ENCODE measurements around the gene DDX3X. TPM values are rescaled to one million over a fixed set of nuclear protein-coding genes. Genes with fewer than 3 reads are reported as not detected.

Gene DDX3X
- total and polyA plus RNA-seq, 2 of the 13 experiments (the other 11 are each of a cell fraction or from before 2014, with no cell fraction given) = 53.5 to 239 TPM

GRCh38 chrX:41412261-41413081 is 78.5 kb downstream of the DDX3X start:
- no peaks in the 10 kb centered on the region for H4K20me1 ChIP-seq (ENCODE audit: insufficient read depth, low read length)
- no peaks in the 10 kb centered on the region for H3K36me3 ChIP-seq (replicated peaks in 1 of 2; ENCODE audit: control insufficient read depth in 1 of 2, insufficient read depth in 2 of 2, low read length in 2 of 2)
- H3K9me3 ChIP-seq (ENCODE audit: low read length) = no peaks in the 10 kb centered on the region
- CTCF ChIA-PET (ENCODE audit: low intra/inter-chr PET ratio, low total read pairs) = no interaction called here
- H3K27ac ChIP-seq (ENCODE audit: extremely low read length, insufficient read depth, low read length) = peak overlapping the region; percentile 54
- no peaks in the 10 kb centered on the region for H3K27me3 ChIP-seq (ENCODE audit: control insufficient read depth in 1 of 2, insufficient read depth in 2 of 2, low read length in 2 of 2)
- peaks cover 11% of the 10 kb centered on the region for H3K4me1 ChIP-seq (ENCODE audit: insufficient read depth, low read length)
- in situ Hi-C loops (cut with HindIII; ENCODE audit: extremely low pct_ligation_motif_present, low pct_unique_long_range_greater_than_20kb) = no loop called here
- H3K4me2 ChIP-seq (ENCODE audit: low read depth, low read length) = peak overlapping the region; percentile 65
- intact Hi-C loops (cut with micrococcal nuclease; ENCODE audit: unreplicated experiment) = loop anchor here (1.0 kb wide), 1 partner anchor 61 kb away; no protein-coding TSS in a partner anchor
- no peaks in the 10 kb centered on the region for H3K79me2 ChIP-seq (ENCODE audit: insufficient read depth, low read length)
- DNase-seq (ENCODE audit: low spot score) = peak; percentile 39
- FAIRE-seq = peak; percentile 84
- peak overlapping the region in 1 of 3 experiments; percentile 16; a peak in 1 of 6 replicates for H3K4me3 ChIP-seq (replicated peaks in 1 of 3; ENCODE audit: insufficient read depth in 1 of 3, low read depth in 2 of 3, low read length in 3 of 3)
- POLR2A ChIA-PET = interaction anchor here (1.3 kb wide), 1 partner anchor 31 kb away, joined by 3 read pairs; no protein-coding TSS in a partner anchor
- ATAC-seq = peak; percentile 91
- 41% methylated on average over 7 of the region's 9 CpGs for WGBS (ENCODE audit: low lambda C conversion rate)
- BruUV-seq (replicated peaks) = no TSS peak
- no peak overlapping the region for H3K9ac ChIP-seq (ENCODE audit: insufficient read depth, low read depth, low read length)
- no peak overlapping the region for H2AFZ ChIP-seq (ENCODE audit: low read length)
- TF ChIP-seq HNF4A (CRISPR knock-in tag; IDR thresholded peaks at IDR 0.05) = peak; percentile 64
- no peak for TF ChIP-seq SRSF4 (IDR thresholded peaks at IDR 0.05; ENCODE audit: low read depth, low read length, poor library complexity, severe bottlenecking)
- no peak for TF ChIP-seq SOX6 (IDR thresholded peaks at IDR 0.05)
- TF ChIP-seq SOX6 (CRISPR knock-in tag; IDR thresholded peaks at IDR 0.05) = peak; percentile 83
- no peak for TF ChIP-seq ZNF552 (CRISPR knock-in tag; IDR thresholded peaks at IDR 0.05; ENCODE audit: borderline replicate concordance)
- 0 out of 2 replicates have a peak, but pooled peaks have one; percentile 9 for TF ChIP-seq FOXA3 (CRISPR knock-in tag; IDR thresholded peaks at IDR 0.05)
- no peak for TF ChIP-seq PAXIP1 (CRISPR knock-in tag; conservative IDR thresholded peaks at IDR 0.05)
- TF ChIP-seq CTCF (CRISPR knock-in tag; IDR thresholded peaks at IDR 0.05) = peak; percentile 31; the same call in 1 of the 2 replicates
- TF ChIP-seq SP5 (CRISPR knock-in tag; IDR thresholded peaks at IDR 0.05; ENCODE audit: borderline replicate concordance, low read depth) = 0 out of 2 replicates have a peak, but pooled peaks have one; percentile 26
- TF ChIP-seq ZBTB42 (CRISPR knock-in tag; IDR thresholded peaks at IDR 0.05) = no peak
- no peak for TF ChIP-seq TIGD3 (CRISPR knock-in tag; IDR thresholded peaks at IDR 0.05; ENCODE audit: borderline replicate concordance)
- no peak for TF ChIP-seq ZNF296 (CRISPR knock-in tag; conservative IDR thresholded peaks at IDR 0.05)
- no peak for TF ChIP-seq ZNF121 (CRISPR knock-in tag; IDR thresholded peaks at IDR 0.05)
- TF ChIP-seq SMC3 (IDR thresholded peaks at IDR 0.05; ENCODE audit: low read length) = peak; percentile 47
- TF ChIP-seq DDIT3 (CRISPR knock-in tag; IDR thresholded peaks at IDR 0.05) = no peak
- TF ChIP-seq ERF (CRISPR knock-in tag; IDR thresholded peaks at IDR 0.05) = no peak
- no peak for TF ChIP-seq ZFP36L2 (CRISPR knock-in tag; IDR thresholded peaks at IDR 0.05)
- TF ChIP-seq ELF1 (CRISPR knock-in tag; IDR thresholded peaks at IDR 0.05) = peak; percentile 16; the same call in 1 of the 2 replicates

Data from HepG2 (cell line).